Fibroblast of peridontal ligament (primary cell): ENCODE measurements around the gene SMCO3.
A peak's percentile ranks its signal among the peaks of the same experiment; 100 is the strongest.

Experiments
- DNase-seq: peaks from one replicate; pipeline ENCODE4 v3.0.0-alpha.2; 2010; ENCODE audit errors: extremely low read depth

Gene SMCO3

GRCh38 chr12:14814014-14814413 lies at the start of gene SMCO3:
TSS of gene SMCO3 (minus strand) at chr12:14814182. CDS start at chr12:14806680, 7,502 bp downstream.
- DNase-seq = no peak

GRCh38 chr12:14860490-14860889 lies 46.5 kb upstream of the SMCO3 start:
- no peak for DNase-seq

DNA sequence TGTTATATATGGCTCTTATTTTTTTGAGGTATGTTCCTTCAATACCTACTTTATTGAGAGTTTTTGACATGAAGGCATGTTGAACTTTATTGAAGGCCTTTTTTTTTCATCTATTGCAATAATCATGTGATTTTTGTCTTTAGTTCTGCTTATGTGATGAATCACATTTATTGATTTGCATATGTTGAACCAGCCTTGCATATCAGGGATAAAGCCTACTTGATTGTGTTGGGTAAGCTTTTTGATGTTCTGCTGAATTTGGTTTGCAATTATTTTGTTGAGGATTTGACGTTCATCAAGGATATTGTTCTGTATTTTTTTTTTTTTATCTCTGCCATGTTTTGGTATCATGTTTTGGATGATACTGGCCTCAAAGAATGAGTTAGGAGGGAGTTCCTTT lies 44.5 kb upstream of the SMCO3 start:
- DNase-seq = no peak

- peak; percentile 55 for DNase-seq
These were observed 40.7 kb upstream of the SMCO3 start for GRCh38 chr12:14854586-14855183.

DNA sequence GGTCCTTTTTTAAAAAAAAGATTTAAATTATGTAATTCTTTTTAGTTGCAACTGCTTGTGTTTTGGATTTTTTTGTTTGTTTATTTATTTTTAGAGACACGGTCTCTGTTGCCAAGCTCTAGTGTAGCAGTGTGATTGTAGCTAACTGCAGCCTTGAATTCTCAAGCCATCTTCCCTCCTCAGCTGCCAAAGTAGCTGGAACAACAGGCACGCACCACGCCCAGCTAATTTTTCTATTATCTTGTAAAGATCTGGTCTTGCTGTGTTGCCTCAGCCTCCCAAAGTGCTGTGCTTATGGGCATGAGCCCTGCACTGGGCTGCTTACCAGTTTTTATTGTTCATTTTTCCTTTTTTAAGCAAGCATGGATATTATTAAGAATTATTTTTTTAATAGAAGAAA lies 40.0 kb upstream of the SMCO3 start:
- peak; percentile 6 for DNase-seq

DNA sequence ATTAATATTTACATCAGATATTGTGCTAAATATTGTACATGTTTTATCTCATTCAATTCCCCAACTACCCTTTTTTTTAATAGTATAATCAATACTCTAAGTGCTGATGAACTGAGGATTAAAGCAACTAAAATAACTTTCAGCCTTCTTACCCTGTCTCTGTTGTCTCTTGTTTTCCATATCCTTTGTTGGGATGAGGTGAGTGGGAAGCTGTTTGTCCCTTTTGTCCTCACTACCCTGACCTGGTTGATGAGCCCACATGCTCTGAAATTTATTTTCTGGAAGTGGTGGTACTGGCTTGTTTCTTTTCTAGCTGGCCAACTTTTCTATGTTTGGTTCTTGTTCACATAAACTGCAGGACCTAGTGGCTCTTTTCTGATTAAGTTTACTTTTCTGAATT lies 38.9 kb upstream of the SMCO3 start:
- DNase-seq = no peak

- DNase-seq = no peak
These were observed 37.1 kb upstream of the SMCO3 start for GRCh38 chr12:14850929-14851663.

DNA sequence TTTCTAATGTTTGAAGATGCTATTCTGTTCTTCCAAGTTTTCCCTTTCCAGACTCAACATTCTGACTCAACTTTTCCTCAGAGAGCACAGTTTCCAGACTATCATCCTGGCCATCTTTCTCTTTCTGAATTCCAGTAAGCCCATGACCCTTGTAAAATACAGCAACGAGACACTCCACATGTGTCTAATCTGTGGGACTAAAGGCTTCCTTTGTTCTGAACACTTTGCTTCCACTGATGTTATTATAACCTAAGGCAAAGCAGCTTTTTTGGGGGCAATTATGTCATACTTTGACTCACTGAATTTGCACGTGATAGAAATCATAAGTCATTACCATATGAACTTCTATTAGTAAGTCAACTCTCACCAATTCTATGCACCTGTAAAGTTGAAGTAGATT lies 35.7 kb upstream of the SMCO3 start:
- DNase-seq = no peak

DNA sequence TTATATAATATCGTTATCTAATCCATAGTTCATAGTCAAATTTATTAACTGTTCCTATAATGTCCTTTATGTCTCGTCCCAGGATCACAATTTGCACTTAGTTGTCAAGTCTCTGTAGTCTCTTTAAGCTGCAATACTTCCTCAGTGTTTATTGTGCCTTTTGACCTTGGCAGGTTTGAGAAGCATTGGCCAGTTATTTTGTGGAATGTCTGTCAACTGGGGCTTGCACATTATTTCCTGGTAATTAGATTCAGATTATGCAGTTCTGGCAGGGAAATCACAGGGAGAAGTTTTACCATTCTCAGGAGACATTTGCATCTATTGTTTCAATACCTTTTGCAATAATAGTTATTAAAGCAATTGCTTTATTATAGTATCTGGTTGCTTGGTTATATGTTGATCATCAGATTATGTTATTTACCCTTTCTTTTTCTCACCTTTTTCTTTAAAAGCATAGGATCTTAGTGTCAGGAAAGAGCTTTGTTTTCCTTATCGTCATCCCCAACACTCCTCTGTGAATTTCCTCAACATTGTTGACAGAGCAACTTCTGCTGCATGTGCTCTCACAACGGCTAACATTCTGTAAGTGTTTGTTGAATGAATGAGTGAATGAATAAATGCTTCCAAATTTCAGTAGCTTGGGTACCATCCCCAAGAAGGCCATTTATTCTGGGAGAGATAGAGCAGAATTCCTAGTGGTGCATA lies 33.0 kb upstream of the SMCO3 start:
- DNase-seq = no peak

GRCh38 chr12:14846042-14846587 lies 32.1 kb upstream of the SMCO3 start:
- DNase-seq = no peak

DNA sequence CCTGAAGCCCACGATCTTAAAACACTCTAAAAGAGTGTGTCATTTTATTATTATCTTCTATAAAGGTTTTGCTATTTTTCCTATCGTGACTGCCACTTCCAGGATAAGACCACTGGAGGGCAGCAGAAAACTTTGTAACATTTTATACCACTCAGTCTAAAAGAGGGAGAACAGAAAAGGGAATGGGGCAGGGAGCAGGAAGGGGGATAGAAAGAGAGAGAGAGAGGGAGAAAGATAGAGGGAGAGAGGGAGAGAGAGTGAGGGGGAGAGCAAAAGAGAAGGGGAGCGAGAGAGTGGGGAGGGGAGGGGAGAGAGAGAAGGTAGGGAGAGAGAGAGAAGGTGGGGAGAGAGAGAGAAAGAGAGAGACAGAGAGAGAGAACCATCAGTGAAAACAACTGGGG lies 31.4 kb upstream of the SMCO3 start:
- DNase-seq = peak; percentile 71

DNA sequence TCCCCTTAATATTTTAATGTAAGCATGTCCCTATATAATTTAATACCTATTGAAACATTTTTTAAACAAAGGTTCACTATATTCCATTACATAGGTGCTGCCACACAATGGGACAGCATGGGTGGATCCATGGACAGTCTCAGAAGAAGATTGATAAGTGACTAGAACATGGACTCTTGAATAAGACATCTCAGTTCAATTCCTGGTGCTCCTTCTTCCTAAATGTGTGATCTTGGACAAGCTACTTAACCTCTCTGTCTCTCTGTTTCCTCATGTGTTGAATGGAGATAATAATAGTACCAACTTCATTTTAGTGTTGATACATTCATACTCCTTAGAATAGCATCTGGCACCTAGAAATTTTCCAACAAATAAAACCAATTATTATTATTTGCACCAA lies 30.4 kb upstream of the SMCO3 start:
- no peak for DNase-seq

DNA sequence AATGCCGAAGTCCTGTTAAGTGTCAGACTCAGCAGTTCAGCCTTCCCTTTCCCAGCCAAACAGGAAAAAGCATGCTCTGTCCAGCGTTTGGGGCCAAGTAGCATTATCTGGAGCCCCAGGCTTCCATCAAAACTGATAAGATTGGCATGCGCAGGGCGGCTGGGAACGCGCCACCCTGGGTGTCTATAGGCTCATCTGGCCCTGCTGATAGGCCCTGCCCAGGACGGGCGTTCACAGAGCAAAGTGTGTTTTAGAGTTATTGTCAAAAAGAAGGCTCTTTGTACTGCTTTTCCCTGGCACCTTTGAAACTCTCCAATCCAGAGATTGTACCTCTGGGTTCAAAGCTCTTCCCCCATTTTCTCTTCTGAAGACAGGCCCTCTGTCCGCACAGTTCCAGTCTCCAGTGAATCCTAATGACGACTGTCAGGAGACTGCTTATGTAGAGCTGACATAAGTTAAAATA lies 29.5 kb upstream of the SMCO3 start, which contains the start of gene ART4:
Gene ART4 (minus strand): TSS at position 102 of the 463 bp plus-strand sequence. CDS start 413 bp downstream, outside the sequence.
- no peak for DNase-seq

DNA sequence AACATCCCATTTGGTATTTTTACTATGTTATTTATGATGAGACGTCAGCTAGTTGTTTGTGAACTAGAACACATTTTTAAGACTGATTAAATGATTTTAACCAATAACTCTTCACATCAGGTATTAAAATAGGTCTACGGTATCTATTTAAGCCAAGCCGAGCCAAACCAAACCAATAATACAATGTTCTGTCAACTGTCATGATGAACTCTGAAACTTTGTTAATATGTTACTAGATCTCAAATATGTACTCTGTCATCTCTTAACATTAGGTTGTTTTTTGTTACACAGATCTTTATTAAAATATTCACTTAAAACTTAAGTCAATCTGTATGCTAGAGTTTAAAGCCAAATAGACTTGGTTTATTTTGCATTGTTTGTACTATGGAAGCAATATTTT lies 28.3 kb upstream of the SMCO3 start:
- no peak for DNase-seq

DNA sequence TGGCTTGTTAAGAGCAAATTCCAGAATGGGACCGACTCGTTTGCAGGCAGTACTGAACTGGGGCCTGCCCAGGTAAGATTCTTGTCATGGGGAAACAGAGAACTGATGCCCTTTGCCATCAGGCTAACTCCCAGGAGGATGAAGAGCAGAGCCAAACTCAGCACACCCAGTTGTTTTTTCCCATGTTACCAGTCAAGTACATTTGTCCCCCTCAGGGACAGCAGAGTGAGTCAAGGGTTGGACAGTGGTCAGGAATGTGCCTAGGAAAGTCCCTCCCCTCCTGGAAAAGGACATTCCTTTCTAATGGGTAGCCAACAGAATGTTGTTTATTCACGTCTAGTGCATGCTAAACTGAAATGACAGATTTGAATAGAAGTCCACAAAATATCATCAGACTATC lies 27.8 kb upstream of the SMCO3 start:
- peak; percentile 33 for DNase-seq

- no peak for DNase-seq
These were observed 26.6 kb upstream of the SMCO3 start for GRCh38 chr12:14840616-14841015.

GRCh38 chr12:14839262-14839661 lies 25.3 kb upstream of the SMCO3 start:
- no peak for DNase-seq

DNA sequence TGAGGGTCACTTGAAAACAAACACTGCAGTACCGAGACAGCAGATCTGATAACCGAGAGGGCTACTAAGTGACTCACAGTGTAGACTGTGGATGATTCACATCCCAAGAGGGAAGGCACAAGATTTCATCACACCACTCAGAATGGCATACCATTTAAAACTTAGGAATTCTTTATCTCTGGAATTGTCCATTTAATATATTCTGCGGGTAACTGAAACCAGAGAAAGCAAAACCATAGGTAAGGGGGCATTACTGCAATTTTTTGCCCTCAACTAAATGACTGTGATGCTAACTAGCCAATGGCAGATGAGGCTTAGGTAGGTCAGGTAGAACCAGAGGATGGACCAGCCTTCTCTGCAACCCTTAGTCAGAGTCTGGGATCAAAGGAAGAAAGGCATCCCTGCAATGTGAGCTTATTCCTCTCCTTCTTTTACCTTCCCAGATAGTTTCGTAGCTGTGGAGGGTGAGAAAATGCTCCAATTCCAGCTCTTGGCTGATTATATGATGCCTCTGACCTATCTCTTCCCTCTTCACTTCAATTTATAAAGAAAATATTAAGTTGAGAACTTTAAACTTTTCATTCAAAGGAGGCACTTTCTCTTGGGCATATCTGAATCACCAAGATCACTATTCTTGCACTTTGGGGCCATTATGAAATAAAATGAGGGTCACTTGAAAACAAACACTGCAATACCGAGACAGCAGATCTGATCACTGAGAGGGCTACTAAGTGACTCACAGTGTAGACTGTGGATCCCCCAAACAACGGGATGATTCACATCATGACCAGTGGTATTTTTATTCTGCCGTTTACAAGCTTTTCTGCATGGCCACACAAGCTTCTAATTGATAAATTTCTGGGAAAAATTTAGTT lies 22.6 kb upstream of the SMCO3 start:
- DNase-seq = peak; percentile 73

DNA sequence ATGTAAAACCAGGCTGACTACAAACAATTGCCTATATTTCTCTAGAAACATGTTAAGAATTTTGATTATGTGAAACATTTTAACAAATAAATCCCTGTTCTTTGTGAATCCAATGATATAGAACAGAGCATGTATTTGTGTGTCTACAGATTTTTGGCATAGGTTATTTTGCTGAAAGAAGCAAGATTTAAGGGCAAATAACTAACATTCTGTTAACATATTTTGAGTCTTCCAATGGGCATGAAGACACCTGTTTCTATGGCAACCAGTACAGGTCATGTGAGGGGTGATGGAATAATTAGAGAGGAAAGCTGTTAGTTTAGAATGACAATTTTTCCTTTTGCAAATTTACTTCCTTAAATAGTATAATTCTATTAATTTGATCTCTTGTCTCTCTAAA lies 20.5 kb upstream of the SMCO3 start:
- DNase-seq = no peak

DNA sequence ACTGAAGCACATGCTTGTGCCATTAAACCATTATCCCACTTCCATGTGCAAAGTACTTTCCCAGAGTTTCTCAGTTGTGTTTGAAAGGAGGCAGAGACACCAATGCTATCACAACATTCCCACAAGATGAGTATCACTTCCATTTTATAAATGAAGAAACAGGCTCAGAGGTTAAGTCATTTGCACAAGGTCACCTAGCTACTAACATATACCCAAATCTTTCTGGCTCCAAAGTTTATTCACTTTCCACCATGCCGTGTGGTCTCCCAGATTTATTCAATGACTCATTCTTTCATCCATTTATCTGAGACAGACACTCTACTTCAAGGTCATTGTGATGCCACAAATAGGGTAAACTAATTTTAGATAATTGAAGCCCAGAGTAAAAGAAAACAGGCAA lies 20.0 kb upstream of the SMCO3 start:
- no peak for DNase-seq

DNA sequence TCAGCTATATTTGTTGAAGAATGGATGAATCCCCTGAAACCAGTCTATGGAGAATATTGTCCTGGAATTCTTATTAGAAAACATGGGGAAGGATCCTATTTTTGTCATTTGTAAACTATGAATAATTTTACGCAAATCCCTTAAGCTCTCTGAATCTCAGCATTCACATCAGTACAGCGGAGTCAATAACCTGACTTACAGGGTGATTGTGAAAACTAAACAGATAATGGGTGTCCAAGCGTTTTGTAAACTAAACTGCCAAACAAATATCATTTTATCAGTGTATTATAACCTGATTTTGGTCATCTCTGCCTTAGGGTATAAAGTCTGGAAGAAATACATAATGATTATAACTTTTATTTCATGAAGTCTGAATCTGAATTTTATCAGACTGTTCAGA lies 19.4 kb upstream of the SMCO3 start:
- no peak for DNase-seq

DNA sequence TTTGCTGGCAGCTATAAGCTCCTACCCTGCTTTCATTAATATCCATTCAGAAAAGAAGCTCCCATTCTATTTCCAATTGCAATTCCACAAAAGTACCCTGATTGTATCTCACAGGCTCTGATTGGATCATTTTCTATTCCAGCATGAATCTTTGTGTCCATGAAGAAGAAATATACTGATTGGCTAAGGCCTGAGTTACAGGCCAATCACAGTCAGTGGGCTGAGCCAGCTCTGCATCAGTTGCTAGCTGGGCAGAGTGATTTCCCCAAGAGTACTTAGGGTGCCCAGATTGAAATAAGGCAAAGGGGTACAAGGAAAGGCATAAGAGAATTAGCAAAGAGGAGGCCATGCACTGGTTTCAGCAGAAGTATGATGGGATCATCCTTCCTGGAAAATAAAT lies 14.9 kb upstream of the SMCO3 start:
- peak; percentile 24 for DNase-seq
